Stimulated activated CD4-positive, alpha-beta T cell treated with anti-CD3 and anti-CD28 coated beads, Interleukin-4, amount 100 ng/mL, for 4 hours (primary cell): ENCODE data around the gene HDAC11.
"Not testable (repeated sequence)": the region's sequence is repeated elsewhere in the genome, so short reads cannot be mapped to it uniquely, and the experiment has no call there.

Experiments
- DNase-seq, 2 experiments: peaks; one replicate each; pipeline ENCODE4 v3.0.0-alpha.2; 2020

Gene HDAC11

GRCh38 chr3:13493867-13494441, 13.8 kb downstream of the HDAC11 start:
- DNase-seq = no peak

GRCh38 chr3:13494463-13495350, 14.6 kb downstream of the HDAC11 start:
- no peak for DNase-seq

- no peak for DNase-seq
Observed at GRCh38 chr3:13495351-13495813, 15.3 kb downstream of the HDAC11 start.

GRCh38 chr3:13495921-13496723, 16.0 kb downstream of the HDAC11 start:
- DNase-seq = peak; percentile 53 to 61

- DNase-seq = no peak
Observed at GRCh38 chr3:13496879-13497278, 16.8 kb downstream of the HDAC11 start.

- no peak for DNase-seq
Observed at GRCh38 chr3:13497386-13497785, 17.3 kb downstream of the HDAC11 start.

GRCh38 chr3:13498354-13499060, 18.4 kb downstream of the HDAC11 start:
- no peak for DNase-seq

- not testable (repeated sequence) for DNase-seq
Observed at GRCh38 chr3:13499246-13499645, 19.1 kb downstream of the HDAC11 start.

- no peak for DNase-seq
Observed at GRCh38 chr3:13500133-13500885, 20.2 kb downstream of the HDAC11 start.

- no peak for DNase-seq
Observed at GRCh38 chr3:13501056-13501455, 20.9 kb downstream of the HDAC11 start.

- no peak for DNase-seq
Observed at GRCh38 chr3:13501521-13501920, 21.4 kb downstream of the HDAC11 start.

- no peak for DNase-seq
Observed at GRCh38 chr3:13501958-13502790, 22.1 kb downstream of the HDAC11 start.

GRCh38 chr3:13502791-13503060, 22.6 kb downstream of the HDAC11 start:
- no peak for DNase-seq

GRCh38 chr3:13504161-13504831, 24.2 kb downstream of the HDAC11 start:
- no peak for DNase-seq

- no peak for DNase-seq
Observed at GRCh38 chr3:13505147-13506130, 25.3 kb downstream of the HDAC11 start.

GRCh38 chr3:13506239-13506638, 26.1 kb downstream of the HDAC11 start:
- no peak for DNase-seq

- no peak for DNase-seq
Observed at GRCh38 chr3:13506680-13507079, 26.6 kb downstream of the HDAC11 start.

- no peak for DNase-seq
Observed at GRCh38 chr3:13507247-13507569, 27.1 kb downstream of the HDAC11 start.

- DNase-seq = no peak
Observed at GRCh38 chr3:13507570-13508339, 27.6 kb downstream of the HDAC11 start.
